Mesenchymal stem cell (in vitro differentiated cells and primary cell): Measurements from ENCODE around the gene IFT25.

ENCODE experiments used
- DNase-seq: peaks from one replicate; pipeline ENCODE4 v3.0.0-alpha.2; 2013
- H2AFZ ChIP-seq: one replicate; pipeline ENCODE4 v1.6.1; 2013; ENCODE audit warnings: low read depth, mild to moderate bottlenecking, control low read depth, inconsistent platforms, low read length, moderate library complexity
- H2AK5ac ChIP-seq: 2 replicates; pipeline ENCODE4 v1.6.1; 2013; ENCODE audit warnings: low read length, moderate library complexity, mild to moderate bottlenecking, inconsistent platforms; ENCODE audit not compliant: severe bottlenecking
- H2BK120ac ChIP-seq: one replicate; pipeline ENCODE4 v1.6.1; 2013; ENCODE audit warnings: low read depth, mild to moderate bottlenecking, inconsistent platforms, low read length, moderate library complexity
- H2BK12ac ChIP-seq, 2 experiments: one replicate each; pipeline ENCODE4 v1.6.1; 2013; ENCODE audit warnings: inconsistent platforms in 2 of 2, low read length in 2 of 2, mild to moderate bottlenecking in 2 of 2, moderate library complexity in 2 of 2, control low read depth in 1 of 2
- H2BK15ac ChIP-seq: one replicate; pipeline ENCODE4 v1.6.1; 2013; ENCODE audit warnings: mild to moderate bottlenecking, low read depth, inconsistent platforms; ENCODE audit not compliant: poor library complexity, severe bottlenecking
- H2BK5ac ChIP-seq: 2 replicates; pipeline ENCODE4 v1.6.1; 2013; ENCODE audit warnings: low read depth, mild to moderate bottlenecking, low read length, control low read depth, inconsistent platforms; ENCODE audit not compliant: poor library complexity, severe bottlenecking
- H3K14ac ChIP-seq, 2 experiments: one replicate each; pipeline ENCODE4 v1.6.1; 2013; ENCODE audit warnings: inconsistent platforms in 2 of 2, low read length in 2 of 2, control low read depth in 1 of 2, mild to moderate bottlenecking in 1 of 2, moderate library complexity in 1 of 2
- H3K18ac ChIP-seq, 2 experiments: one replicate each; pipeline ENCODE4 v1.6.1; 2013; ENCODE audit warnings: inconsistent platforms in 2 of 2, low read length in 2 of 2, control low read depth in 1 of 2, low read depth in 1 of 2, mild to moderate bottlenecking in 1 of 2
- H3K23ac ChIP-seq, 2 experiments: one replicate each; pipeline ENCODE4 v1.6.1; 2013; ENCODE audit warnings: inconsistent platforms in 2 of 2, low read length in 2 of 2, mild to moderate bottlenecking in 2 of 2, moderate library complexity in 2 of 2, control low read depth in 1 of 2
- H3K27ac ChIP-seq: 2 replicates; pipeline ENCODE4 v1.5.1; 2013; ENCODE audit warnings: mild to moderate bottlenecking, moderate library complexity, low read length, control low read depth, inconsistent platforms; ENCODE audit not compliant: poor library complexity, severe bottlenecking
- H3K27me3 ChIP-seq, 2 experiments: 2 replicates each; pipeline versions ENCODE4 v1.6.1 to v1.7.0; 2013; ENCODE audit warnings: low read length in 2 of 2, mild to moderate bottlenecking in 2 of 2, moderate library complexity in 2 of 2, control low read depth in 1 of 2, inconsistent platforms in 1 of 2; ENCODE audit not compliant: control insufficient read depth in 1 of 2, insufficient read depth in 1 of 2
- H3K36me3 ChIP-seq, 2 experiments: 2 replicates each; pipeline versions ENCODE4 v1.6.1 to v1.7.0; 2013; ENCODE audit warnings: low read length in 2 of 2, control low read depth in 1 of 2, inconsistent platforms in 1 of 2, low read depth in 1 of 2, mild to moderate bottlenecking in 1 of 2; ENCODE audit not compliant: insufficient read depth in 2 of 2, control insufficient read depth in 1 of 2
- H3K4ac ChIP-seq, 2 experiments: one replicate each; pipeline ENCODE4 v1.6.1; 2013; ENCODE audit warnings: inconsistent platforms in 2 of 2, low read length in 2 of 2, mild to moderate bottlenecking in 2 of 2, moderate library complexity in 2 of 2, control low read depth in 1 of 2, low read depth in 1 of 2
- H3K4me1 ChIP-seq: 2 replicates; pipeline ENCODE4 v1.6.1; 2013; ENCODE audit warnings: low read depth, low read length, control low read depth; ENCODE audit not compliant: control insufficient read depth, insufficient read depth
- H3K4me2 ChIP-seq: 2 replicates; pipeline ENCODE4 v1.6.1; 2013; ENCODE audit warnings: low read length, mild to moderate bottlenecking, inconsistent platforms; ENCODE audit not compliant: poor library complexity, severe bottlenecking
- H3K4me3 ChIP-seq, 2 experiments: 2 replicates each; pipeline versions ENCODE4 v1.5.1 to v1.7.0; 2013; ENCODE audit warnings: low read length in 2 of 2, mild to moderate bottlenecking in 2 of 2, control low read depth in 1 of 2, low read depth in 1 of 2; ENCODE audit not compliant: insufficient read depth in 1 of 2
- H3K79me1 ChIP-seq: replicated peaks from 2 replicates; pipeline ENCODE4 v1.6.1; 2013; ENCODE audit warnings: mild to moderate bottlenecking, control low read depth, low read length, inconsistent platforms; ENCODE audit not compliant: poor library complexity, severe bottlenecking
- H3K9ac ChIP-seq: 2 replicates; pipeline ENCODE4 v1.7.0; 2013; ENCODE audit warnings: mild to moderate bottlenecking, low read length, moderate library complexity
- H3K9me3 ChIP-seq: 2 replicates; pipeline ENCODE4 v1.7.0; 2013; ENCODE audit warnings: mild to moderate bottlenecking, low read length; ENCODE audit not compliant: control insufficient read depth
- H4K8ac ChIP-seq: one replicate; pipeline ENCODE4 v1.6.1; 2013; ENCODE audit warnings: inconsistent platforms, mild to moderate bottlenecking, low read length, moderate library complexity
- H4K91ac ChIP-seq: one replicate; pipeline ENCODE4 v1.6.1; 2013; ENCODE audit warnings: mild to moderate bottlenecking, low read length, inconsistent platforms
- WGBS: methylation state at CpG from one replicate; pipeline ENCODE4 v1.1.7; 2013; ENCODE audit warnings: mixed read lengths; 5-methylcytosine and 5-hydroxymethylcytosine counted together

IFT25 gene

GRCh38 chr1:53896635-53897229 lies 48.8 kb downstream of the IFT25 start:
- no peak overlapping the region for H4K91ac ChIP-seq
- no peak overlapping the region for H3K23ac ChIP-seq
- WGBS: 82% methylated on average over 2 of the region's 2 CpGs
- H3K9me3 ChIP-seq: no peaks in the 10 kb centered on the region
- no peak overlapping the region for H3K27ac ChIP-seq
- H2AFZ ChIP-seq: no peak overlapping the region
- no peaks in the 10 kb centered on the region for H3K79me1 ChIP-seq
- no peak overlapping the region for H3K4me3 ChIP-seq
- no peak overlapping the region for H2BK15ac ChIP-seq
- H3K36me3 ChIP-seq: no peaks in the 10 kb centered on the region
- DNase-seq: peak; percentile 76
- no peak overlapping the region for H3K9ac ChIP-seq
- no peak overlapping the region for H3K4me2 ChIP-seq
- no peak overlapping the region for H2BK12ac ChIP-seq
- H3K27me3 ChIP-seq: peaks cover 0 to 6% of the 10 kb centered on the region in 2 experiments
- no peak overlapping the region for H4K8ac ChIP-seq
- H2AK5ac ChIP-seq: no peak overlapping the region
- no peak overlapping the region for H3K18ac ChIP-seq
- no peak overlapping the region for H2BK120ac ChIP-seq
- no peak overlapping the region for H3K14ac ChIP-seq
- peaks cover 15% of the 10 kb centered on the region for H3K4me1 ChIP-seq
- H3K4ac ChIP-seq: no peak overlapping the region
- no peak overlapping the region for H2BK5ac ChIP-seq

GRCh38 chr1:53895421-53895820 lies 50.1 kb downstream of the IFT25 start:
- H3K9ac ChIP-seq: no peak overlapping the region
- no peaks in the 10 kb centered on the region for H3K9me3 ChIP-seq
- no peak overlapping the region for H2AK5ac ChIP-seq
- no peak overlapping the region for H2BK5ac ChIP-seq
- no peak overlapping the region for H3K4me2 ChIP-seq
- H3K14ac ChIP-seq: no peak overlapping the region
- no peak overlapping the region for H3K4ac ChIP-seq
- H3K27me3 ChIP-seq: peaks cover 0 to 6% of the 10 kb centered on the region in 2 experiments
- H2BK15ac ChIP-seq: no peak overlapping the region
- no peak overlapping the region for H3K27ac ChIP-seq
- H4K8ac ChIP-seq: no peak overlapping the region
- no peak overlapping the region for H3K18ac ChIP-seq
- H4K91ac ChIP-seq: peak overlapping the region; percentile 25
- H3K4me1 ChIP-seq: peaks cover 16% of the 10 kb centered on the region
- no peak overlapping the region for H3K23ac ChIP-seq
- WGBS: 95% methylated on average over 6 of the region's 6 CpGs
- no peak overlapping the region for H2BK120ac ChIP-seq
- no peak overlapping the region for H3K4me3 ChIP-seq
- no peaks in the 10 kb centered on the region for H3K79me1 ChIP-seq
- no peak overlapping the region for H2BK12ac ChIP-seq
- no peak overlapping the region for H2AFZ ChIP-seq
- no peaks in the 10 kb centered on the region for H3K36me3 ChIP-seq
- no peak for DNase-seq

GRCh38 chr1:53894644-53895043 lies 50.9 kb downstream of the IFT25 start:
- no peak overlapping the region for H2AK5ac ChIP-seq
- H4K8ac ChIP-seq: no peak overlapping the region
- peaks cover 0 to 6% of the 10 kb centered on the region in 2 experiments for H3K27me3 ChIP-seq
- no peak overlapping the region for H3K14ac ChIP-seq
- no peak overlapping the region for H3K9ac ChIP-seq
- H3K79me1 ChIP-seq: no peaks in the 10 kb centered on the region
- H3K18ac ChIP-seq: no peak overlapping the region
- no peak overlapping the region for H3K4me3 ChIP-seq
- H2BK5ac ChIP-seq: no peak overlapping the region
- no peak overlapping the region for H3K27ac ChIP-seq
- no peak for DNase-seq
- H2BK15ac ChIP-seq: no peak overlapping the region
- no peak overlapping the region for H2AFZ ChIP-seq
- no peak overlapping the region for H2BK120ac ChIP-seq
- H3K4me1 ChIP-seq: peaks cover 15% of the 10 kb centered on the region
- no peak overlapping the region for H4K91ac ChIP-seq
- 97% methylated on average over 5 of the region's 5 CpGs for WGBS
- H3K23ac ChIP-seq: no peak overlapping the region
- no peak overlapping the region for H3K4me2 ChIP-seq
- H3K4ac ChIP-seq: no peak overlapping the region
- H2BK12ac ChIP-seq: no peak overlapping the region
- H3K36me3 ChIP-seq: no peaks in the 10 kb centered on the region
- H3K9me3 ChIP-seq: no peaks in the 10 kb centered on the region

- Histone ChIP-seq H2AK5ac (no peak within 1 kb of the TSS), H2BK120ac (no peak within 1 kb of the TSS), H3K4ac (no peak within 1 kb of the TSS), H3K18ac (no peak within 1 kb of the TSS), H3K9me3 (no peaks in the 10 kb centered on the region), H2AFZ (no peak within 1 kb of the TSS), H3K9ac (no peak within 1 kb of the TSS), H3K4me3 (no peak within 1 kb of the TSS), H3K23ac (no peak within 1 kb of the TSS), H2BK12ac (no peak within 1 kb of the TSS), H3K36me3 (no peaks in the 10 kb centered on the region), H3K27ac (no peak within 1 kb of the TSS), H3K79me1 (peaks cover 3% of the 10 kb centered on the region), H2BK15ac (no peak within 1 kb of the TSS), H4K91ac (no peak within 1 kb of the TSS), H2BK5ac (no peak within 1 kb of the TSS), H3K4me1 (peaks cover 16% of the 10 kb centered on the region), H3K27me3 (peaks cover 0 to 6% of the 10 kb centered on the region in 2 experiments), H4K8ac (no peak within 1 kb of the TSS), H3K4me2 (no peak within 1 kb of the TSS), H3K14ac (no peak within 1 kb of the TSS)
- 85% methylated on average over 14 of the region's 14 CpGs for WGBS
- no peak for DNase-seq
These were observed 51.4 kb downstream of the IFT25 start, which contains the start of gene DIO1 for GRCh38 chr1:53893999-53894636. Gene DIO1 (plus strand): TSS chr1:53894187. CDS start chr1:53894211, 24 bp downstream.
